HG03196 (cell line): ENCODE results near the gene PDGFA.

Source experiments
- ATAC-seq: cut with Tn5 transposase; IDR thresholded peaks from one replicate; pipeline ENCODE4 v1.9.1; 2021; ENCODE audit not compliant: unreplicated experiment

The PDGFA gene

DNA sequence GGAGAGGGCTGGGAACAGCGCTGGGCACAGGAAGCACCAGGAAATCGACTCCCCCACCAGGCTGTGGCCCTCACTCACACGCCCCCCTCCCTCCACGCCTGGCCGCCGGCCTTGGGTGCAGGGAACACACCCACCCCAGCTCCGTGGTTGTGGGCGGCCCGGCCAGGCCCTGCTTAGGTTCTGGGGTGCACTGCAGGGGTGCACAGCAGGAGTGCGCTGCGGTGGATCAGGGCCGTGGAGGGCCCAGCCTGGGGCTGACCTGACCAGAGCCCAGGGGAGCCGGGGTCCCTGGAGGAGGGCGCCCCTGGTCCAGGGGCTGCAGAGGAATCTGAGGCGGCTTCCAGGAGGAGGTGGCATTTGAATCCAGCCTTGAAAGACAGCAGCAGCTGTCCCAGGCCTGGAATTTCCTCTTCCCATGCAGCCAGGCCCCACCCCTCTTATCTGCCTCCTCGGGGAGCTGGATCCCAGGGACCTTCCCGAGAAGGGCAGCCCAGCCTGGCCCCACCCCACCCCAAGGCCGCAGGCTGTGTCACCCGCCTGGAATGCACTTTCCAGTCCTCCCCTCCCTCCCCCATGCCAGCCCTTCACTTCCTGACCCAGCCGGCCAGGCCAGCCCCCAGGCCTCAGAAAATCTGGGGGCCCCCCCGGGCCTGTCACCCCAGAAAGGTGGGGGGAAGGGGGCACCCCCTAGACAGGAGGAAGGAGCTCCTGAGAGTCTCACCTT, 18.4 kb upstream of the PDGFA start:
- no peak for ATAC-seq

DNA sequence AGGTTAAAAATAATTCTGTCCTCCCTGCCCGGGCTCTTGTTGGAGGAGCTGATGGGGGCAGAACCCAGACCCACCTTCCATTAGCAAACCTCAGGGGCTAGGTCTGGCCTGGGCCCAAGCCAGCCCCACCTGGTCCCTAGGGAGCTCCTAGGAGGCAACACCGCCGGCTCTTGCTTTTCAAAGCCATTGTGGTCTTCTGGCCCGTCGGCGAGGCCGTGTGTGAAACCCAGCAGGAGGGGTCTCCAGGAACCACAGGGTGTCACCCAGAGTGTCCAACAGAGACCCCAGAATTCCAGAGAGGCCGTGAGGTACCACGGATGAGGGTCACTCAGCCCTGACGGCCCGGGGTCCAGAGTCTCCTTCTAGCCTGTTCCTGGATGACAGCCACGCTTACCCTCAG, 16.6 kb upstream of the PDGFA start:
- no peak for ATAC-seq

GRCh38 chr7:534959-535358, 15.3 kb upstream of the PDGFA start:
- no peak for ATAC-seq

DNA sequence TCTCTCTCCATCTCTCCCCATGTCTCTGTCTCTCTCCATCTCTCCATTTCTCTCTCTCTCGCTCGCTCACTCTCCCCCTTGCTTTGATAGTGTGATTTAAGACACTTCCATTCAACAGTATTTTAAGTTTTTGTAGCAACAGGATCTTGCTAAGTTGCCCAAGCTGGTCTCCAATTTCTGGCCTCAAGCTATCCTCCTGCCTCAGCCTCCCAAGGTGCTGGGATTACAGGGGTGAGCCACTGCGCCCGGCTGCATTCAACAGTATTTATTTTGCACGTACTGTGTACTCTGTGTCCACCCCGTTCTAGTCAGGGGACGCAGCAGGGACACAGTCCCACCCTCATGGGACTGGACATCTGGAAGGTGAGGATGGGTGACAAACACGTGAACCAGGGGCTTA, 14.4 kb upstream of the PDGFA start:
- no peak for ATAC-seq

- no peak for ATAC-seq
These were observed 13.6 kb upstream of the PDGFA start for GRCh38 chr7:533266-533665.

GRCh38 chr7:532379-533143, 12.9 kb upstream of the PDGFA start:
- ATAC-seq = no peak

DNA sequence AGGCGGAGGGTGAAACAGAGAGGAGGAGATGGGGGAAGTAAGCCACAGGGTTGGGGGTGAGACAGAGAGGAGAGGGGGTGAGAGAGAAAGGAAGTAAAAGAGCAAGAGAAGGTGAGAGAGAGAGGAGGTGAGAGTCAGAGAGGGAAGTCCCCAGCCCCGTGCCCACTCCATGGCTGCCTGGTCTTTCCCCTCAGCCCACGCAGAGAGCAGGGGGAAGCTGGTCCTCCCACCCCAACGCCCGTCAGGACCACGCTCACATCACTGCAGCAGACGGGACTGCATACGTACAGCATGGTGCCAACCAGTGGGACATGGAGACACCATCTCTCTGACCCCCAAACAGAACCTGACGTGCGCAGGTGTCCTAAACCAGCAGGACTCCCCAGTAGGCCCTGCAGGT, 12.1 kb upstream of the PDGFA start:
- ATAC-seq = no peak

DNA sequence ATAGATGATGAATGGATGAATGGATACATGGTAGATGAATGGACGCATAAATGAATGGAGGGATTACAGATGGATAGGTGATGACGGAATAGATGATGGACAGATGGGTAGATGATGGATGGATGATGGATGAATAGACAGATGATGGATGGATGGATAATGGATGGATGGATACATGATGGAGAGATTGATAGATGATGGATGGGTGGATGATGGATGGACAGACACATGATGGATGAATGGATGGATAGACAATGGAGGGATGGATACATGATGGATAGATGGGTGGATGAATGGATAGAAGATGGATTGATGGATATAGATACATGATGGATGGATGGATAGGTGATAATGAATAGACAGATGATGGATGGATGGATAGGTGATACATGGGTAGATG, 8.8 kb upstream of the PDGFA start:
- no peak for ATAC-seq

DNA sequence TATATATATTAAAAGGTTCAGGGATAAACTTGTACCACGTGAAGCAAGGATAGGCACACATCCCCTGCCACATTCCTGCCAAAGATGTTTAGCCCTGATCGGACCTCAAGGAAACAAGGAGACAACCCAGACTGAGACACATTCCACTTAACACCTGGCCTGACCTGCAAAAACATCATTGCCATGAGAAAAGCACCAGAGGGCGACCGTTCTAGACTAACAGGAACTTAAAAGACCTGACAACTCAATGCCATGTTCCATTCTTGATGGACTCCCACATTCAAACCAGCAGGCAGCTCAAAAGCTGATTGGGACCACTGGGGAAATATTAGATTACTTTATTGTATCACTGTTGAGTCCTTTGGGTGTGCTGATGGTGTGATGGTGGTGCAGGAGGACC, 8.1 kb upstream of the PDGFA start:
- no peak for ATAC-seq

- no peak for ATAC-seq
These were observed 6.9 kb upstream of the PDGFA start for GRCh38 chr7:526460-527034.

GRCh38 chr7:525740-526139, 6.1 kb upstream of the PDGFA start:
- no peak for ATAC-seq

DNA sequence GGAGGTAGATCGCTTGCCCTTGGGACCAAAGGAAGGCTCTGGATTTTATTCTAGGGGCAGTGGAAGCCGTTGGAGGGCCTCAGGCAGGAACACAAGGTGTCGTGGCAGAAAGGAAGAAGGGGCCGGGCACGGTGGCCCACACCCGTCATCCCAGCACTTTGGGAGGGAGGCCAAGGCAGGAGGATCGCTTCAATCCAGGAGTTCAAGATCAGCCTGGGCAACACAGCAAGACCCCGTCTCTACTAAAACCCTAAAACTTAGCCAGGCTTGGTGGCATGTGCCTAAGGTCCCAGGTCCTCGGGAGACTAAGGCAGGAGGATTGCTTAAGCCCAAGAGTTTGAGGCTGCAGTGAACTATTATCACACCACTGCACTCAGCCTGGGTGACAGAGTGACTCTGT, 5.2 kb upstream of the PDGFA start:
- ATAC-seq = no peak

- no peak for ATAC-seq
These were observed 4.0 kb upstream of the PDGFA start for GRCh38 chr7:523347-524336.

- ATAC-seq = no peak
These were observed 3.3 kb upstream of the PDGFA start for GRCh38 chr7:522951-523314.

DNA sequence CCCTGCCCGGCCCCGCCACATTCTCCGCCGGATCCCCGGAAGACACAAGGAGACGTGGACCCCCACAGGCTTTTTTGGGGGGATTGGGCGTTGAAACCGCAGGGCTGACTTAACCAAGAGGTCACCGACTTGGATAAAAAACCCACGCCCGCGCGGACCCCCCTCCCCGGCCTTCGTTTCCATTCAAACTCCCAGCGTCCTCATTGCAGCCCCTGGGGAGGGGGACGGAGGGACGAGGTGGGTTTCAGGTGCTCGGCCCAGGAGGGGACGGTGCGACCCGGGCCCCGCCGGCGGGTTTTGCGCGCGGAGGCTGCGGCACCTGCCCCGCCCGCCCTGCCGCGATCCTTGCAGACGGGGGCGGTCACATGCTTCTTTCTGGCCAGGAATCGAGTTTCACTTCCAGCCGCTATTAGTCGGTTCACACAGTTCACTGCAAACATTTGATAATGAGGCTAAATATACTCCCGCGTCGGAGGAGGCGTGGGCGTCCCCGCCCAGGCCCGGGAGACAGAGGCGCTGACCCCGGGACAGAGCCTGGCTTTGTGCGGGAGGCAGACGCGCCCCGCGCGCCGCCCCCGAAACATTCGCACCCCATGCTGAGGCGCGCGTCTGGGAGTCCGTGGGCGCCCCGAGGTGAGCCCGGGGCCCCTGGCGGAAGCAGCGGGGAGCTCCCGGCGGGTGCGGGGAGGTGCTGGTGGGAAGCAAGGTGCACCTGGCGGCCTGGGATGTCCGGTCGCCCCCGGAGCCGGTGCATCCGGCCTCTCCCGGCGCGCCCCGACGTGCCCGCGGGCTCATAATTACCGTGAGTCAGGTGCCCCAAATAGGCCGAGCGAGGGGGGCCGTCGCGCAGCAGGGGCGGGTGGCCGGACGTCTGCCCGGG, 2.7 kb upstream of the PDGFA start:
- ATAC-seq = no peak

DNA sequence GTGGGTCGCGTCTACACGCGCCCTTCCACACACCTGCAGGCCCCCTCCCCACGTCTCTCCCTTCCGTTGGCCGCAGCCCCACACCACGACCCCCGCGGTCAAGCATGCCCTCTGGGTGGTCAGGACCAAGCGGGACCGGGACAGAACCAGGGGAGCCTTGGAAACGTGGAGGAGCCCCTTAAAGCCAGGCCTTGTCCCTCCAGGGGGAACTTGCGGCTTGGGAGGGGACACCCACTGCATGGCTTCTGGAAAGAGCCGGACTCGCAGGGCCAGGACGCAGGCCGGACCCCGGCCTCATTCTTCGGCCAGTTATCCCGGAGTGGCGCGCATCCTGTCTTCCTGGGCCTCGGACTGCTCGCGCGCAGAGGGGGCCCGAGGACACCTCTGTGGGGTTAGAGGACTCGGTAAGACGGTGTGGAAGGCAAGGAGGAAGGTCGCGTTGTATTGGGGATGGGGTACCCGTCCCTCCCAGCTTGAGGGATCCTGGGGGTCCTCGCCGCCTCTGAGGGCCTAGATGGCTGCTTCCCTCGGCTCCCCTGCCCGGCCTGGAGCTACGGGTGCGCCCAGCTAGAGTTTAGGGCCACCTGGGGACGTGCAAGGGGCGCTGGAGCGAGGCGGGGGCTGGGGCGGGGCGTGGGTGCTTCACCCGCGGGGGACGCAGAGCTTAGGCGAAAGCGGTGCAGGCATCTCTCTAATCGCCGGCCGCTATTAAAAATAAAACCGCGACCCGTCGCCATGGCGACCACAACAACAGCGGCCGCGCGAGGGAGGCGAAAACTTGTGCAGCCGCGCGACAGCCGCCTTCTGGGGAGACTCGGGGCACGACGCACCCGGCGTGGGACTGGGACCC, 1.8 kb upstream of the PDGFA start:
- no peak for ATAC-seq

- ATAC-seq = no peak
These were observed 986 bp upstream of the PDGFA start for GRCh38 chr7:520503-521161.

DNA sequence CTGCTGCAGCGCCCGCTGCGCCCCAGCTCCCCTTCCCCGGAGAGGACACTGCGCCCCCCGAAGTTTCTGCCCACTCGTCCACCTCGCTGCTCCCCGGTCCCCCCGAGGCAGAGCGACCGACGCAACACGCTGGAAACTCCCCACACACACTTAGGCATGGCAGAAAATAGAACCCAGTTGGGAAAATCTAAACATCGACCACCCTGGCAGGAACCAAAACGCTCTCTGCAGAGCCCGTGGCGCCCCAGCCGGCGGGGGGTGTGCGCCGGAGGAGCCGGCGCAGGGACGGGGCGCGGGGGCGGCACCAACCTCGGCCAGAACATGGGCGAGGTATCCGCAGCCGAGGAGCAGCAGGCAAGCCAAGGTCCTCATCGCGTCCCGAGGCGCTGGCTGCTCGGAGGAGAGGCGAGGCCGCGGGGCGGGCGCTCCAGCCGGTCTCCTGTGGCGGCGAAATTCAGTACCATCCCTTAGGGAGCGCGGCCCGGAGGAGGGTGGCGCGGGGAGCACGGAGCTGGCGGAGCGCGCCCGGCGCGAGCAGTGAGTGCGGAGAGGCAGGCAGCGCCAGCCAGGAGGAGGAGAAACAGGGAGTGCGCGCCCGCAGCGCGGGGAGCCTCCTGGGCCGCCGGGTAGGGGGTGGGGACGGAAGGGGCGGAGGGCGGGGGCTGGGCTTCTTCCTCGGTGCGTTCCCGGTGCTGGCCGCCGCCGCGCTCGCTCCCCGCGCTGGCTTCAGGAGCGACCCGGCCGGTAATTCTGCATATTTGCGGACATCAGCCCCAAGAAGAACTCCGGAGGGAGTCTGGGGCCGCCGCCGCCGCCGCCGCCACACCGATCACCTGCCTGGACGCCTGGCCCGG, 789 bp downstream of the PDGFA start:
- ATAC-seq = no peak
